NCI-H1048 (cell line): ENCODE results near the gene MAP6.

ENCODE experiments used
- DNase-seq: peaks from one replicate; lab custom pipeline; 2025; lab: John Stamatoyannopoulos, UW

Gene MAP6

DNA sequence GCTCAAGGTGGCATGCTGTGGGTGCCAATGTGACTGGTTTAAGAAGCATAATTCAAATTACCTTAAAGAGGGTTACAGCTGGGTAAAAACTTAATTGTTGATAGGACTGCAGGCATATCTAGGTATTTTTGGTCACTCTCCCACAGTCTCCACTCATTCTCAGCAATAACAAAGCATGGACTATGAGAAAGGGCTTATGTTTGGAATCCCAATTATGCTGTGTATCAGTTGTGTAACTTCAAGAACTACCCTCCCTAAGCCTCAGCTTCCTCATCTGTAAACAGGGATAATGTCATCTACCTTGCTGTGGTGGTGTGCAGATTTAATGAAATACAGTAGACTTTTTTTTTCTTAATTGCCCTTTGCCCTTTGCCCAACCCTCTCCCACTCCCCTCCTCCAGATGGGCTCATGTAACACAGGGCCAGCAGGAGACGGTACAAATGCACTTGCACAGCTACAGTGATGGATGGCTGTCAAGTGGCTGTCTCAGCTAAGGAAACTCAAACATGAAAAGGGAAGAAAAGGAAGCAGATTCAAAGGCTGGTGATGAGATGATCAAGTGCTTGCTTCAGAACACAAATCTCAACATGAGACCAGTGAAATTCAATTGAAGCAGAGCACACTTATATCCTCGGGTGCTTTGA is 37.6 kb downstream of the MAP6 start:
- DNase-seq: no peak

DNA sequence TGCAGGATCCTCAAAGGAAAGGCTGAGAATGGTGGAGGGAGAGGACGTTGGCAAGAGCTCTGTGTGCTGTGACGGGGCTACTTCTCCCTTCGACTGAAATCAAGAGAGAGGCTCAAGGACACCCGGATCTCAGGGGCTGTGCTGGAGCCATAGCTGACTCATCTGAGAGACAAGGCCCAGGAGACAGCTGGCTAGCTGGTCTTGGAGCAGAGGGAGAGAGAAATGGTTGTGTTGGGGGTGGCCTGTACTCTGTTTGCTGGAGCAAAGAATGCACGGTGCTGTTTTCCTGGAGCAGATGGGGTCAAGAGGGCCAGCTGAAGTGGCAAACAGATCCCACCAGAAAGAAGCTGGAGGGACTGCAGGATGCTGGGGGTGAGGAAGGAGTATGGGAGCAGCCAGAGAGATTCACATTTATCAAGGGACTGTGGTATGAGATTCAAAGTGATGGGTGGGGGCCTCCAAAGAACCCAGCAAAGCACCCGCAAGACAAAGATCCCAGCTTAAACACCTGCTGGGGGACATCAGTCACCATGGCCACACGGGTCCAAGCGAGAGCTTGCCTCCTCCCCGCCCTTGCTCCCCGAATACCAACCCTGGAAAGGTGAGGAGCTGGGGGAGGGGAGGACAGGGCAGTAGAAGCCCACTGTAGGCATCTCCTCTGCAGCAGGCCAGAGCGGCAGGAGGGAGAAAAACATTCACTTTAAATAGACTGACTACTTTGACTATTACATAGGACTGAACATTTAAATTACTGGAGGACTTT is 40.8 kb downstream of the MAP6 start:
- DNase-seq: no peak

DNA sequence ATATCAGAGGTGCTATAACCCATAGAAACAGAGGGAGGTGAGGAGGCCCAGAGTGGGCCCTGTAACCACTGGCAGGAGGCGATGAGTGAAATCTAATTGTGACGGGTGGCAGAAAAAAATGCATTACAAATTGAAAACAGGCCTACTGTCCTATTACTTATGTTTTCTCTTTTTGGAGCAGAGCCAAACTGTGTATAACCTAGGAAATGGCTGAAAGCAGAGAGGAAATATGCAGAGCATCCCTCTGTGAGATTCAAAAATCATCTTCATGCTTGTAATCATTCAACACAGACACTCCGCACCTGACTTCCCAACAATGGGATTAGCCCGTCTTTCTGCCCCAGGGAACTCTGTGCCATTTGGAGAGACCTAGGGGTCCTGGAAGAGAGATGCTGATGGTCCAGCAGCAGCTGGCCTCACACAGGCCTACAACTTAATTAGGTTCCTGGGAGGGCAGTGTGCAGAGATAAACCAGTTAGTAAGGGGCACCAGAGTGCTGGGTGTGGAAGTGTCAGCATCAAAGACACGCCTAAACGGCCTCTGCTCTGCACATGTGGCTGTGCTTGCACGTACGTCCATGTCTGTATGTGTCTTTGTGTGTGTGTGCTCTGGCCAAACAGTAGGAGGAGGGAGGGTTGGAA is 41.8 kb downstream of the MAP6 start:
- no peak for DNase-seq

DNA sequence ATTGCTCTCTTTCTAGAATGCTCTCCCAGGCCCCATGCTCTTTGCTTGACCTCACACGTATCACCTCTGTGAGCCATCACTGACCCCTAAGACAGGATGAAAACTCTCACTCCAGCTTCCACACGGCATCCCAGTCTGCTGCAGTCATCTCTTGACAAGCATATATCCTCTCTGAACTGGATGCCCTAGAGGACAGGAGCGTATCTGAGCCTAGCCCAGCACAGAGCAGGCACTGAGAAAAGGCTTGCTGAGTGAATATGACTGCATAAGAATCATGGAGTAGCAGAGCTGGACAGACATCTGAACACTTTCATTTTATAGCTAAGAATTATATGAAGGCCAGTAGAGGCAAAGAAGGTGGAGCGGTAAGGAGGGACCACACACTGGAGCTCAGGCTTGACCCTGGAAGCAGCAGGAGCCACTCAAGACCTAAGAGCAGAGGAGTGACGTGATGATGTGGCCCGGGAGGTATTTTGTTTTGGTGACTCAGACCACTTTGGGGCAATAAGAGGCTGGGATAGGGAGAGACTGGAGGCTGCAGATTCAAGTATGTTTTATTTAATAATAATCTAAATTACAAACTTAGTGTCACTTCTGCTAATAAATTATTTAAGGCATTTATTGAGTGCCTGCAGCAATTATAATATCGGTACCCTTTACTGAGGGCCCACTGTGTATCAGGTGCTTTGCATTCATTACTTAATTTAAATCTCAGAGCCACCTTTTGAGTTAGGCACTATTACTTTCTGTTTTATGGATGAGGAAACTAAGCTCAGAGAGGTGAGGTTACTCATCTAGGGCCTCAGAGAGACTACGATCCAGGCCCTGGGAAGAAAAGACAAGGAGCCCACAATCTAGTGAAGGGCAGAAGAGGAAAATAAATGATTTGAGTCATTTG is 42.6 kb downstream of the MAP6 start:
- no peak for DNase-seq

DNA sequence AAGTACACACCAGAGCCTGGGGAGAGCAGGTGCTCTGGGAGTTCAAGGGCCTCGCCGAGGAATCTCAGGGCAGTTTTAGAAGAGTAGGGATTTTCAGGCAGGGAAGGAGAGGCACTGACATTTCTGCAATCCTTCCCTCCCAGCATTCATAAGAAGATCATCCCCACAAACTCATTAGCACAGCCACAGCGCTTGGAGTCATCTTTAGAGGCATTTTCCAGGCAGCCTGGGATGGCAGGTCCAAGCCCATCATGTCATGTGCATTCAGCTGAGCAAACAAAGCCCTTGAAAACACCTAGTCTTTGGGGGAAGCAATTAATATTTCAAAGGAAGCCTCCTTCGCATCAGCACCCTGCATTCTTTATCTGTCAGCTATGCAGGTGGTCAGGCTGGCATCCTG is 43.8 kb downstream of the MAP6 start:
- no peak for DNase-seq

DNA sequence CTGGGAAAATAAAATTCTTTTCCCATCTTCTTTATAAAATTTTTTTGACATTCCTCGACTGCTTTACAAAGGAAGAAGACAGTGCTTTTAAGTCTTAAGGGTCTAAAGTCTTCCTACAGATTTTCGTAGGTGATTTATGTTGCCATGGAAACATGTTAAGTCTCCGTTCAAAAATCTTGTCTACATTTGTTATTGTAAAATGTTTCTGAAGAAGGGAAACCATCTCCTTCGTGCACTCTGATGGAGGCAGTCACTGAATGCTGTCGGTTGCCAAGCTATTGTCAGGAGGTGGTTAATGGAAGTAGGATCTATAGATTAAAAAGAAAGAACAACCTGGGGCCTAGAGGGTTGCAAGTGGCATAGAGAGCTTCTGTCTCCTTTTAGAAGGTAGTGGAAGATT is 52.6 kb downstream of the MAP6 start:
- no peak for DNase-seq

DNA sequence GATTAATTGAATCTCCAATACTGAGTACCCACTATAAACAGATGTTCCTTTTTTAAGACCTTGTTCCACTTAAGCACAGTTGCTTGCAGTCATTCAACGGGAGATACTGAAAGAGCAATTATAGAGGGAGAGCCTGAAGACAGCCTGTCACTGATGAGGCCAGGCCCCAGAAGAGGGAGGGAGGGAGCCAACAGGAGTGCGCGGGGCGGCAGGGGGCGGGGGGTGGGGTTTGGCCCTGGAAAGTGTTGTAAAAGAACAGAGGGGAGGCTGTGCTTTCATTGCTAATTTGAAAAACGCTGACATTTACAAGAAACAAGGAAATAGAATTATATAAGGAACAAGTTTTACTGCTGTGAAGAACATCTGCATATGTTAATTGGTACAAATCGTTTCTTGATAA is 53.1 kb downstream of the MAP6 start:
- DNase-seq: no peak

DNA sequence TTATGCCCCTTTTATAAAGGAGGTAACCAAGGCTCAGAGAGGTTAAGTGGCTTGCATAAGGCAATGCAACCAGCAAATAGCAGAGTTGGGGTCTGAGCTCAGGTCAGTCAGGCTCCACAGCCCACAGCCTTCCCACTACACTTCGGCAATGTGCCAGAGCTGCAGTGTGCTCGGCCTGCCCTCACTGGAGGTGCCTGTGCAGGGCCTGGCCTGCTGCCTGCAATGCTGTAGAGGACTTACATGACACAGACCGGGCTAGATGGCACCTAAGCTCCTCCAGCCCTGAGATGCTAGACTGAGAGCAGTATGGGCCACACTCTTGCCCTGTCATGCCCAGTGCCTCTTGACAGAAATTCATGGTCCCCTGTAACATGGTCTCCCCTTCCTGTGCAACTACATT is 57.0 kb downstream of the MAP6 start:
- DNase-seq: no peak

DNA sequence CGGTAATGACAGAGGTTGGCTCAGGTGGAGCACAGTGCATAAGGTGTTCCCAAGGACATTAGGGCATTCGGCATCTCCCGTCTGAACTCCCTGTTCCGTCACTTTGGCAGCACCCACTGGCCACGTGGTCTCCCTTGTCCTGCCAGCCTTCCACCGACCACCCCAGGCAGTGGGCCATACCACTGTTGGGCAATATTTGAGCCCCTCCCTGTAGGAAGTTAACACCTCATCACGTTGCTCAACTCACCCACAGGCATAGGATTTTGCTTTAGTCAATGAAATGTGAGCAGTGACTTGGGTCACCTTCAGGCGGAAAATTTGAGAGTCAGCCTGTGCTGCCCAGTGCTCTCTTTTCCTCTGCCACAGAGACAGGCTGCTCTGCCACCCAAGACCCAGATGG is 62.7 kb downstream of the MAP6 start:
- no peak for DNase-seq

DNA sequence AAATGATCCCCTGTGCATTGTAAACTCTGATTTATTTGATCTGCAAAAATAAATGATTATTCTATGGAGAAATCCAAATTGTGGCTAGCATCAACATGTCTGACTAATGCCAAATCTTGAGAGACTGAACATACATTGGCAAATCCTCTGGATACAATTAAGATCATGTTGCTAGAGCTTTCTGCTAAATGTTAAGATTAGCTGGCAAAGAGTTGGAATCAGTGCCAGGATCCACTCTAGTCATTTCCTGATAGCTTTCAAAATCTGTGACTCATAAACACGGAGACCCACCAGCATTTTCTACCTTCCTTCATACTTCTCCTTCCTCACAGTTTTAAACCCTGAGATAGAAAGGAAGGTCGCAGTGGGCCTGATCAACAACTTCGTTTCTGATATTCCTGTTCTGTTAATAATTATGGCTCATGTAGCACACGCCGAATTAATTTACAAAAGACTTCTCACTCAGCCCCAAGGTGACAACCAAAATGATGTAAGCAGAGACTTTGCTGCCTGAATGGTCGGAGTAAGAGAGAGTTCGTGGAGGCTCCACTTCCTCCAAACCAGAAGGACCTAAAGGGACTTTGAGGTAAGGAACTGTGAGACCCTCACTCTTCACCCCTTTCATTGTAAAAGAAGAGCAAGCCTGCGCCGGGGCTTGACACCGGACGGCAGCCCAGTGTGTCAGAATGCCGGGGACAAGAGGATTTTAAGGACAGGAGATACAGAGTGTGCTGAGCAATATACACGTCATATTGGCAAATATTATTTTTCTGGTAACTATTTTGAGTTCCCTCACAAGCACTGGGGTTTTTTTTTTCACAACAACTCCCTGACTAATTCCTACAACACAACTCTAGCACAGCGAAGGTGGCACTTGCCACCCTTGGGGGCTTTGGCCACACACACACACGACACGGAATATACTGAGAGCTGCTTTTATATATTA is 64.8 kb downstream of the MAP6 start:
- no peak for DNase-seq

DNA sequence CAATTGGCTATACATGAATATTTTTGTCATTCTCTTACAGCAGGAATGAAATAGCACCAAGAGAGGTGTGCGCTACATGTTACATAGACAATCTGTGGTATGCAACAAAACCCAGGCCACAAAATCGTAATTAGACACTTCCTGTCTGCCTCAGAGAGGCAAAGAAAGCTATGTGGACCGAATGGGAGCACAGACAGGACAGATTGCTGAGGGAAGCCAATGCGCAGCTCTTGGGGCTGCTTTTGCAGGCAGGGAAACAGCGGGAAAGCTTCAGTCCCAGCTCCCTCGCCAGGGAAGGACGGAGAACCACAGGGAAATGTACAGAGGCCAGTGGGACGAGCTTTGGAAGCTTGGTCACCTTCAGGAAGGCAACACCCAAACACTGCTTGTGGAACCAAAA is 65.9 kb downstream of the MAP6 start:
- DNase-seq: no peak

DNA sequence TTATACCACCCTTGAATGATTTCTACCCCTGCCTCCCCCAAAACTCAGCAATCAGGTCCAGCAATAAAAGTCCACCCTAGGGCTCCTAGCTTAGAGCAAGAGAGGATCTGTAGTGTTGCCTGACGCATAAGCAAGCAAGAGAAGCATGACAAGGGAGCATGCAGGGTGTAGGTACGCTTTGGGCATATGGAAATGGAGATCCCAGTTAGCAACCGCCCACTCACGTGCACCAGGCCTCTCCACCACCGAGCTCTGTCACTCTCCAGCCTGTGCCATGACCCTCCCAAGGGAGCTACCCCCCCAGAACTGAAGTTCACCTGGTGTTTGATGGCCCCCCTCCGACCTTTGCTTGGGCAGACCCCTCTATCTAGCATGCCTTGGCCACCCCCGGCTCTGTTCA is 67.3 kb downstream of the MAP6 start:
- no peak for DNase-seq

DNA sequence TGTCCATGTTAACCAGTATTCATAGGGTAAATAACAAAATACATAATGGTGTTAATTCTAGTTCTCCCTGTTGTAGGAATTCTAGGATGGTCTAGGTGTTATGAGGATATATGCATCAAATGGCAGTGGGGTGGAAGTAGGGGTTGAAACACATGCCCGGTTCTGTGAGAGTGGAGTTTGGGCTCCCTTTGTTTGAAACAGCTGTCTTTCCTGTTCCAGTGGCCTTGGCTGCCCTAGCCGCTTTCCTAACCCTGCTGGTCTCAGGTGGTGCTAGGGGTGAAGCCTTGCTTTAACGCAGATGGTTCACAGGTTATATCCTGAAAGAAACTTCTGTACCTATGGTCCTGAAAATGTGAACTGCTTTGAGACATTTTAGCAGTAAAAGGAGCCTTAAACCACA is 68.5 kb downstream of the MAP6 start:
- DNase-seq: no peak

DNA sequence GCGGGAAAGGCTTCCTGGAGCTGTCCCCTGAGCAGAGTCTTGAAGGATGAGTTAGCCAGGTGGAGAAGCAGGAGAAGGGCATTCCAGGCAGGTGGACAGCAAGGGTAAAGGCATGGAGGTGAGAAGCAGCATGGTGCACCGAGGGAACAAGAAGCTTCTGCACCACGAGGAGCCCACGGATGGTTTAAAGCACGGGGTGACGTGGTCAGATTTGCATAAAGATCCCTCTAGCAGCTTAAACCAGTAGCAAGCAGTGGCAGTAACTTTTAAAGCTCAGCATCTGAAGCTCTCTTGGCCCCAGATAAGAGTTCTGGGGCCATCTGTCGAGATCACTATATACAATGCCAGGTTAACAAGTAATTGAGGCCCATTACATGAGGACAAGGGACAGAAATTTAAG is 69.9 kb downstream of the MAP6 start:
- no peak for DNase-seq

DNA sequence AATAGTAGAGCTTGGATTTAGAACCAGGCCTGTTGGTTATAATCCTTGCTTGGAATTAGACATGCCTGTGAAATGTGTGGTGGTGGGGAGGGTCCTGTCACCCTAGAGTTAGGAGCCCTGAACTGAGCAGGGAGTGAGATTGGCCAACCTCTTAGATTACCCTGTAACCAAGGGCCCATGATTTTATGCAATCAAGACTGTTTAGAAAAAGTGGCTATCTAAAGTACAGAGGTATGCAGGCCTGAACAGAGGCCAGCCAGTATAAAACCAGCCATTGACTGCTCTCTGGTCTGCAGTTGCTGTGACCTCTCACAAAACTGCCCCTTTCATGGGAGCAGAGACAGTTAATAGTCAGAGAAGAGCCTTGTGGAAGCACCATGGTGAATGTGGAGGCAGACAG is 70.6 kb downstream of the MAP6 start:
- DNase-seq: no peak

DNA sequence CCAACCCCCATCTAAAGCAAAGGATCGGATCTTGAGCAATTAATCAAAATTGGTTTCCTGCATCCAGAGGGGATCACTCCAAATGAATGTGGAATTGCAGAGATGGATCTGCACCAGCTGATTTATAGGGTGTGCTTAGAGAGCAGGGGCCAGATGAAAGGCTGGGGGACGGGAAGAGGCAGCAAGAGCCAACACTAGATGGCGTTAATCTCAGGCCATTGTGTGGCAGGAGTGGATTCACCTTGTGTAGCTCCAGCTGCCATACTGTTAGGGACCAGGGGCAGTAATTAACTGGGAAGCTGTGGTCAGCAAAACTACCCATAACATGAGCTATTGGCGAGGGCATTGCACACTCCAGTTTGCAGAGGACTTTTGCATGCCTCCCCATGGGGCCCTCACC is 71.2 kb downstream of the MAP6 start:
- no peak for DNase-seq

DNA sequence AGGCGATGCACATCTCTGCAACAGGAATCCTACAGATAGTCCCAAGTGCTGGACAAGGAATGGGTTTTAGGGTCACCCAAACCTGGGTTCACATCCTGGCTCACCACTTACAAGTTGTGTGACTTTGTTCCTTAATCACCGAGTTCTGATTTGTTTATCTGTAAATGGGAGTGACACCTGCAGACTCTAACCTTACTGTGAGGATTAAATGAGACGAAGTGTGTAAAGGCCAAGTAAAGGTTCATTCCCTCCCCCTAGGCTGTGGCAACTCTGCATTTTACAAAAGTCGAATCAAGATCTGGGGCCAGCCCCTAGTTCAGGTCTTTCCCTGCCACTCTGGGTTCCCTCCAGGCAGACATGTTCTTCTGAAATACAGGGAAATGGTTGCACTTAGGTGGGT is 71.9 kb downstream of the MAP6 start:
- no peak for DNase-seq

DNA sequence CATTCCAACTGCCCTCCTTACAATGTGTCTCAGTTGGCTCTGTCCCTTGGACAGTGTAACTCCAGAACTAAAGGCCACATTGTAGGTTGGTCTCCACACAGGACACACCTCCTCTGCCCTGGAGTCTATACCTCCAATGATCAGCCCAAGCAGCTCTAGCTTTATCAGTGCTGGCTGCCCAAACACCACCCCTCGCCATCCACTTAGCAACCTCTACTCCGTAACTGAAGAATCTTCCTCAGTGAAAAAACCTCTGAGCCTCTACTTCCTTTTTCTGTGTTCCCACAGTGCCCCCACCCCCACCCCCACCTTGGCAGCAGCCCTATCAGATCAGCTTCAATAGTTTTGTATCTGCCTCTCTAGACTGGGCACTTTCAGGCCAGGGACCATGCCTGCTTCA is 73.4 kb downstream of the MAP6 start:
- no peak for DNase-seq

DNA sequence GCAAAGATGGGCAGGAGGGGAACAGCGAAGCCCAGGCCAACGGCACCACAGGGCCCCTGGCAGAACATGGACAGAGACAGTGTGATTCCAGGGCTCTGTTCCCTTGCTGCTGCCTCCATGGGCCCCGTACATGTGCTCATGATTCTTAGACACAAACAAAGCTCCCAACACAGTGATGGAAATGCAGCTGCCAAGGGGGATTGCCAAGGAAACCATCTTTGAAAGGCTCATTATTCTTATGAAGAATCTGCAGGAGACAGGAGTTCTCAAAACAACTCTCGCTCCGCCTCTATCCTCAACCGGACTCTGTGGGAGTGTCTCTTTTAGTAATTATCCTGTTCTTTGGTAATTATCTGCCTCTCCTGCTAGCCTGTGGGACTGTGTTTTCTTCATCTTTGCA is 74.6 kb downstream of the MAP6 start:
- DNase-seq: no peak

DNA sequence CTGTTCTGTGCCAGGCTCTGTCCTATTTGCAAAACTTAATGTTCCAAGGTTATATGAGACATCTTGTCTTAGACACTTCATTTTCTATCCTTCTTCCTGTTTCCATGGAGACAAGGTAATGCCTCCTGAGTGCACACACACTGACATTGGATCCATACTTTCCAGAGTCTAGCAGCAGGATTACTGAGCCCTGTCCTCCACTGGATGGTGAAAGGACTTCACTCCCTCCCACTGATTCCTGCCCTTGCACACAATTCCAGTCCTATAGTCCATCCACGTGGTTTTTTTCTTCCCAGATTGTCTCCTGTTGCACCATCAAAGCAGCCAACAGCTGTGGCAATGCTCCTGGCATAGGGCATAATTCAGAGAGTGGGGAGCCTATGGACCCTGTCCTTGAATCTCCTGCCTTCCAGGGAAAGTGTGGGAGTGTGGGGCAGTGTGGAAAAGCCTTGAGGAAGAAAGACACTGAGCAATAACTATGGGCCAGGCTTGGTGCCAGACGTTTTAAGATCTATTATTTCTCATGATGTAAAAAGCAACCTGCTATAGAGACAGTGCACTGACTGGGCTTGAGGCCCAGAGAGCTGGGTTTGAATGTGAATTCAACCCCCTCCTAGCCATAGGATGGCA is 75.4 kb downstream of the MAP6 start:
- DNase-seq: no peak

DNA sequence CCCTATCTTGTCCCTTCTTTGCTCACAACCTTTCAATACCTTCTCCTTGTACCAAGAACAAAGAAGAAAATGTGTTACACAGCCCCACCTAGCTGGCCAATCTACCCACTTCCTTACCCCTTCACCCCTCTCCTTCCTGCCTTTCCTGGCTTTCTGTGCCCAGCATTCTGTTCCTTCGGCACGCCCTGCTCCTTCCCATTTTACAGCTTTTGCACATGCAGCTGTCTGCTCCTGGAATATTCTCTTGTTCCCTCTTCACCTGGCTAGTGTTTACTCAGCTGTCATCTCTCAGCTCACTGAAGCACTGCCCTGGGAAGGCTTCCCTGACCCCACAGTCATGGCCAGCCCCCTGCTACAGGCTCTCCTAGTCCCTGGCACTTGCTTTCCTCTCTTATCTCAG is 76.1 kb downstream of the MAP6 start:
- no peak for DNase-seq
